Measurements from ENCODE around the gene LCP2. TPM values are rescaled to one million over a fixed set of nuclear protein-coding genes. Genes with fewer than 3 reads are reported as not detected.

The LCP2 gene
- total and polyA plus RNA-seq, 2 donors (not counting 1 experiment from before 2014, with no cell fraction given) = 11.7 to 13.9 TPM

DNA sequence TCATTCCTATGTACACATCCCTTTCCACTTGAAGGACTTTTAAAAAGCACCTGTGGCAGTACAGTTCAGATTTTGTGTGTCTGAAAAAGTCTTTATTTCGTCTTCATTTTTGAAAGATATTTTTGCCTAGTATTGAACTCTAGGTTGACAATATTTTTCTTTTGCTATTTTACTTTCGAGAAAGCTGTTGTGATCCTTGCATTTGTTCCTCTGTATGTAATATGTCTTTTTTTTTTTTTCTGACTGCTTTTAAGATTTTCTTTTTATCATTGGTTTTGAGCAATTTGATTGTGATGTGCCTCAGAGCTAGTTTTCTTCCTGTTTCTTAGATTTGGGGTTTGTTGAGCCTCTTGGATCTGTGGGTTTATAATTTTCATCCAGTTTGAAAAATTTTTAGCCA lies 13.3 kb downstream of the LCP2 start:
- Histone ChIP-seq H4K20me1 (ENCODE audit: control insufficient read depth, insufficient read depth, low read length, poor library complexity, severe bottlenecking) (no peaks in the 10 kb centered on the region), H3K4me1 (ENCODE audit: control insufficient read depth in 2 of 2, insufficient read depth in 2 of 2, low read length in 2 of 2) (peaks cover 5 to 10% of the 10 kb centered on the region in 2 donors), H2AFZ (ENCODE audit: insufficient read depth, low read depth, low read length, poor library complexity, severe bottlenecking) (no peak overlapping the region), H3K27ac (ENCODE audit: low read length in 2 of 2) (no peak overlapping the region), H3K27me3 (replicated peaks in 1 of 4; ENCODE audit: control extremely low read depth in 1 of 4, control insufficient read depth in 3 of 4, insufficient read depth in 4 of 4, low read length in 3 of 4) (peaks cover 0 to 4% (median 0%) of the 10 kb centered on the region in 4 experiments), H3K4me3 (ENCODE audit: control extremely low read depth in 1 of 5, extremely low read depth in 1 of 5, insufficient read depth in 1 of 5, low read depth in 2 of 5, low read length in 4 of 5) (no peak overlapping the region), H3K79me2 (ENCODE audit: control insufficient read depth, insufficient read depth, low read length) (no peaks in the 10 kb centered on the region), H3K36me3 (replicated peaks in 1 of 2; ENCODE audit: control extremely low read depth in 1 of 2, control insufficient read depth in 1 of 2, extremely low read depth in 1 of 2, insufficient read depth in 2 of 2, low read length in 1 of 2) (peaks cover 0 to 4% of the 10 kb centered on the region in 2 experiments), H3K9me3 (ENCODE audit: control extremely low read depth in 1 of 3, control insufficient read depth in 2 of 3, insufficient read depth in 1 of 3, low read length in 2 of 3) (peaks cover 3 to 12% (median 12%) of the 10 kb centered on the region in 3 donors), H3K9ac (ENCODE audit: low read length) (no peak overlapping the region), H3K4me2 (replicated peaks; ENCODE audit: low read depth, low read length, poor library complexity, severe bottlenecking) (no peak overlapping the region)
- Mint-ChIP-seq H3K4me3 (no peak overlapping the region), H3K4me1 (peaks cover 17% of the 10 kb centered on the region), H3K9me3 (ENCODE audit: insufficient read depth) (peaks cover 10% of the 10 kb centered on the region), H3K27ac (no peak overlapping the region), H3K27me3 (peaks cover 7% of the 10 kb centered on the region)
- CTCF ChIA-PET = no interaction called here
- POLR2A ChIA-PET = no interaction called here
- intact Hi-C loops (cut with micrococcal nuclease) = no loop called here
- DNase-seq (no peak), ATAC-seq (ENCODE audit: low read depth) (no peak)
- WGBS (ENCODE audit: insufficient coverage) = no CpG with 5 or more reads among the region's 2 CpGs
- no peak for TF ChIP-seq EZH2 (IDR thresholded peaks at IDR 0.05; ENCODE audit: borderline replicate concordance, insufficient read depth, low read depth, low read length, poor library complexity, severe bottlenecking)
- TF ChIP-seq, protein P1, sequence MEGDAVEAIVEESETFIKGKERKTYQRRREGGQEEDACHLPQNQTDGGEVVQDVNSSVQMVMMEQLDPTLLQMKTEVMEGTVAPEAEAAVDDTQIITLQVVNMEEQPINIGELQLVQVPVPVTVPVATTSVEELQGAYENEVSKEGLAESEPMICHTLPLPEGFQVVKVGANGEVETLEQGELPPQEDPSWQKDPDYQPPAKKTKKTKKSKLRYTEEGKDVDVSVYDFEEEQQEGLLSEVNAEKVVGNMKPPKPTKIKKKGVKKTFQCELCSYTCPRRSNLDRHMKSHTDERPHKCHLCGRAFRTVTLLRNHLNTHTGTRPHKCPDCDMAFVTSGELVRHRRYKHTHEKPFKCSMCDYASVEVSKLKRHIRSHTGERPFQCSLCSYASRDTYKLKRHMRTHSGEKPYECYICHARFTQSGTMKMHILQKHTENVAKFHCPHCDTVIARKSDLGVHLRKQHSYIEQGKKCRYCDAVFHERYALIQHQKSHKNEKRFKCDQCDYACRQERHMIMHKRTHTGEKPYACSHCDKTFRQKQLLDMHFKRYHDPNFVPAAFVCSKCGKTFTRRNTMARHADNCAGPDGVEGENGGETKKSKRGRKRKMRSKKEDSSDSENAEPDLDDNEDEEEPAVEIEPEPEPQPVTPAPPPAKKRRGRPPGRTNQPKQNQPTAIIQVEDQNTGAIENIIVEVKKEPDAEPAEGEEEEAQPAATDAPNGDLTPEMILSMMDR (IDR thresholded peaks at IDR 0.05) = no peak

DNA sequence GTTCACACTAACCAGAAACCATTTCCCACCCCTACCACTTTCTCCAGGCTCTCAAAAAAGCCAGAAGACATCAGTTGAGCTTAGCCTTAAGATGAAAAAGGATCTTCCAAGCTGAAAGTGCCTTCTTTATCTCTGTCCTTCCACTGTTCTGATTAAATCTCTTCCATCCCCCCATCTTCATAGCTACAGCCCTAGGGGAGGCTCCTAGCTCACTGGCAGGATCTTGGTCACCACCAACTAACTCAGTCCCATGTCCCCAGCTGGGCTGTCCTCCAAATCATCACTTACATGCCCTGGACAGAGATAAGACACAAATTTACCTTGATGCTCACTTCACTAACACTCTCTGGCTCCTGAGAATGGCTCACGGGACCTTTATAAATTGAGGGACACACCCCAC lies 14.3 kb downstream of the LCP2 start:
- no peak overlapping the region for H3K9ac ChIP-seq (ENCODE audit: low read length)
- no peaks in the 10 kb centered on the region for H4K20me1 ChIP-seq (ENCODE audit: control insufficient read depth, insufficient read depth, low read length, poor library complexity, severe bottlenecking)
- 100% methylated on average over 1 of the region's 1 CpG for WGBS (ENCODE audit: insufficient coverage)
- ChIA-PET POLR2A (no interaction called here), CTCF (interaction anchor here (0.9 to 1.8 kb wide), 8 partner anchors 9 to 138 kb away, joined by 3 to 16 read pairs (median 4); no protein-coding TSS in a partner anchor)
- no peak overlapping the region for H2AFZ ChIP-seq (ENCODE audit: insufficient read depth, low read depth, low read length, poor library complexity, severe bottlenecking)
- peaks cover 26% of the 10 kb centered on the region for H3K4me1 Mint-ChIP-seq
- intact Hi-C loops (cut with micrococcal nuclease) = no loop called here
- peaks cover 0 to 4% of the 10 kb centered on the region in 2 experiments for H3K36me3 ChIP-seq (replicated peaks in 1 of 2; ENCODE audit: control extremely low read depth in 1 of 2, control insufficient read depth in 1 of 2, extremely low read depth in 1 of 2, insufficient read depth in 2 of 2, low read length in 1 of 2)
- no peaks in the 10 kb centered on the region for H3K79me2 ChIP-seq (ENCODE audit: control insufficient read depth, insufficient read depth, low read length)
- peaks cover 10% of the 10 kb centered on the region for H3K9me3 Mint-ChIP-seq (ENCODE audit: insufficient read depth)
- H3K27ac Mint-ChIP-seq = no peak overlapping the region
- H3K4me3 ChIP-seq (ENCODE audit: control extremely low read depth in 1 of 5, extremely low read depth in 1 of 5, insufficient read depth in 1 of 5, low read depth in 2 of 5, low read length in 4 of 5) = no peak overlapping the region
- H3K4me2 ChIP-seq (replicated peaks; ENCODE audit: low read depth, low read length, poor library complexity, severe bottlenecking) = no peak overlapping the region
- H3K27ac ChIP-seq (ENCODE audit: low read length in 2 of 2) = no peak overlapping the region
- DNase-seq (no peak), ATAC-seq (ENCODE audit: low read depth) (no peak)
- TF ChIP-seq, protein P1 (IDR thresholded peaks at IDR 0.05) = no peak
- TF ChIP-seq EZH2 (IDR thresholded peaks at IDR 0.05; ENCODE audit: borderline replicate concordance, insufficient read depth, low read depth, low read length, poor library complexity, severe bottlenecking) = no peak
- no peak overlapping the region for H3K4me3 Mint-ChIP-seq
- H3K9me3 ChIP-seq (ENCODE audit: control extremely low read depth in 1 of 3, control insufficient read depth in 2 of 3, insufficient read depth in 1 of 3, low read length in 2 of 3) = peaks cover 3 to 12% (median 12%) of the 10 kb centered on the region in 3 donors
- H3K27me3 ChIP-seq (replicated peaks in 1 of 4; ENCODE audit: control extremely low read depth in 1 of 4, control insufficient read depth in 3 of 4, insufficient read depth in 4 of 4, low read length in 3 of 4) = peaks cover 0 to 4% (median 0%) of the 10 kb centered on the region in 4 experiments
- H3K27me3 Mint-ChIP-seq = peaks cover 3% of the 10 kb centered on the region
- H3K4me1 ChIP-seq (ENCODE audit: control insufficient read depth in 2 of 2, insufficient read depth in 2 of 2, low read length in 2 of 2) = peaks cover 14 to 17% of the 10 kb centered on the region in 2 donors

Measured in B cell (primary cell).